Measurements from ENCODE around the gene BAZ2B.

DNA sequence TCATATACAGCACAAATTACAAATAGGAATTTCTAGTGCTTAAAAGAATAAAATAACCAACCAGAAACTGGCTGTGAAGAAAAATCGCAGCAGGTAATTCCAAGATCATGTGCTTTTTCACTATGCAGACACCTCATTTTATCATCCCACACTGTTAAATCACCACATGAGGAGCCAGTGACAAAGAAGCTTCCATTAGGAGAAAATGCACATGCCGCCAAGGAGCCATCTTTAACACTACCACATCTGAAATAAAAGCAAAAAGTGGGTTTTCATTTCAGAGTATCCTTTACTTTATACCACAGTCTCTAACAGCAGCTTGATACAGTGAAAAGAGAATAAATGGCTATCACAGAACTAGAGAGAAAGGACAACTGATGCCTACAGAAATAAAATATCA, 336.6 kb downstream of the BAZ2B start:
- TF ChIP-seq, protein P1, sequence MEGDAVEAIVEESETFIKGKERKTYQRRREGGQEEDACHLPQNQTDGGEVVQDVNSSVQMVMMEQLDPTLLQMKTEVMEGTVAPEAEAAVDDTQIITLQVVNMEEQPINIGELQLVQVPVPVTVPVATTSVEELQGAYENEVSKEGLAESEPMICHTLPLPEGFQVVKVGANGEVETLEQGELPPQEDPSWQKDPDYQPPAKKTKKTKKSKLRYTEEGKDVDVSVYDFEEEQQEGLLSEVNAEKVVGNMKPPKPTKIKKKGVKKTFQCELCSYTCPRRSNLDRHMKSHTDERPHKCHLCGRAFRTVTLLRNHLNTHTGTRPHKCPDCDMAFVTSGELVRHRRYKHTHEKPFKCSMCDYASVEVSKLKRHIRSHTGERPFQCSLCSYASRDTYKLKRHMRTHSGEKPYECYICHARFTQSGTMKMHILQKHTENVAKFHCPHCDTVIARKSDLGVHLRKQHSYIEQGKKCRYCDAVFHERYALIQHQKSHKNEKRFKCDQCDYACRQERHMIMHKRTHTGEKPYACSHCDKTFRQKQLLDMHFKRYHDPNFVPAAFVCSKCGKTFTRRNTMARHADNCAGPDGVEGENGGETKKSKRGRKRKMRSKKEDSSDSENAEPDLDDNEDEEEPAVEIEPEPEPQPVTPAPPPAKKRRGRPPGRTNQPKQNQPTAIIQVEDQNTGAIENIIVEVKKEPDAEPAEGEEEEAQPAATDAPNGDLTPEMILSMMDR (conservative IDR thresholded peaks at IDR 0.05) = no peak
- TF ChIP-seq EZH2 (IDR thresholded peaks at IDR 0.05; ENCODE audit: low read depth) = no peak

Measured in PC-9 (cell line).